Fibroblast of lung (primary cell): ENCODE results near the gene ARHGEF7. TPM values are rescaled to one million over a fixed set of nuclear protein-coding genes. Genes with fewer than 3 reads are reported as not detected.
"Not testable (repeated sequence)": the region's sequence is repeated elsewhere in the genome, so short reads cannot be mapped to it uniquely, and the experiment has no call there.

Experiments
- DNase-seq, 2 donors: peaks; one replicate each; pipeline versions ENCODE4 v3.0.0 to v3.0.0-alpha.2; 2010; ENCODE audit warnings: low read depth in 2 of 2
- H2AFZ ChIP-seq: 2 replicates; pipeline ENCODE4 v1.5.1; 2012; ENCODE audit warnings: low read length, control low read depth, inconsistent platforms
- H3K27ac ChIP-seq: 2 replicates; pipeline ENCODE4 v1.5.1; 2011; ENCODE audit warnings: low read length, control low read depth; ENCODE audit not compliant: insufficient read depth
- H3K27me3 ChIP-seq: 2 replicates; pipeline ENCODE4 v1.5.1; 2011; ENCODE audit warnings: mild to moderate bottlenecking, low read length; ENCODE audit not compliant: control insufficient read depth, insufficient read depth
- H3K36me3 ChIP-seq: 2 replicates; pipeline ENCODE4 v1.5.1; 2011; ENCODE audit warnings: low read length; ENCODE audit not compliant: control insufficient read depth, insufficient read depth
- H3K4me1 ChIP-seq: 2 replicates; pipeline ENCODE4 v1.5.1; 2011; ENCODE audit warnings: low read length; ENCODE audit not compliant: control insufficient read depth, insufficient read depth; ENCODE audit errors: extremely low read depth
- H3K4me2 ChIP-seq: 2 replicates; pipeline ENCODE4 v1.5.1; 2011; ENCODE audit warnings: low read length, control low read depth; ENCODE audit not compliant: insufficient read depth; ENCODE audit errors: extremely low read depth
- H3K4me3 ChIP-seq, 4 experiments: fragments of 200-600 bp in 1 of 4; sonication (generic) in 1 of 4; replicated peaks in 1 of 4; 2 replicates each; pipeline ENCODE4 v1.5.1; 2011 to 2016; ENCODE audit warnings: low read length in 4 of 4, low read depth in 3 of 4, mild to moderate bottlenecking in 3 of 4, control low read depth in 2 of 4, inconsistent platforms in 1 of 4, mixed read lengths in 1 of 4; ENCODE audit not compliant: insufficient read depth in 1 of 4; ENCODE audit errors: control extremely low read depth in 1 of 4
- H3K79me2 ChIP-seq: 2 replicates; pipeline ENCODE4 v1.5.1; 2012; ENCODE audit warnings: mild to moderate bottlenecking, low read length, inconsistent platforms; ENCODE audit not compliant: control insufficient read depth, insufficient read depth
- H3K9ac ChIP-seq: 2 replicates; pipeline ENCODE4 v1.5.1; 2011; ENCODE audit warnings: mild to moderate bottlenecking, low read length, control low read depth; ENCODE audit not compliant: insufficient read depth
- H3K9me3 ChIP-seq: 2 replicates; pipeline ENCODE4 v1.5.1; 2012; ENCODE audit warnings: low read depth, low read length; ENCODE audit not compliant: control insufficient read depth, insufficient read depth
- H4K20me1 ChIP-seq: 2 replicates; pipeline ENCODE4 v1.5.1; 2011; ENCODE audit warnings: low read length; ENCODE audit not compliant: control insufficient read depth, insufficient read depth; ENCODE audit errors: extremely low read depth
- EZH2 ChIP-seq: IDR thresholded peaks from 2 replicates; pipeline ENCODE4 v1.5.1; 2012; ENCODE audit warnings: low read length, control low read depth, mild to moderate bottlenecking; ENCODE audit errors: missing control alignments
- polyA plus RNA-seq, 2 donors: library from polyadenylated mRNA; depleted of rRNA in 1 of 2; stranded (reverse) in 1 of 2; unstranded in 1 of 2; fragments of >200 nt; gene quantifications; 2 replicates each; pipeline ENCODE4 v1.2.1, GENCODE V29; 2011 to 2012; ENCODE audit warnings: missing spikeins in 1 of 2
- total RNA-seq: library from RNA; depleted of rRNA; stranded (reverse); fragments of >200 nt; gene quantifications from 2 replicates; pipeline ENCODE4 v1.2.1, GENCODE V29; 2014
- TF ChIP-seq, protein P1 (sequence below), 2 donors: IDR thresholded peaks in 1 of 2; conservative IDR thresholded peaks in 1 of 2; 1 replicate in 1 of 2; 2 replicates in 1 of 2; pipeline ENCODE4 v1.5.1; 2011 to 2012; ENCODE audit warnings: low read length in 2 of 2, control low read depth in 1 of 2, inconsistent platforms in 1 of 2, low read depth in 1 of 2, mild to moderate bottlenecking in 1 of 2

The ARHGEF7 gene
- total and polyA plus RNA-seq, 2 donors (not counting 1 experiment from before 2014, with no cell fraction given), result 29.1 to 42.8 TPM

DNA sequence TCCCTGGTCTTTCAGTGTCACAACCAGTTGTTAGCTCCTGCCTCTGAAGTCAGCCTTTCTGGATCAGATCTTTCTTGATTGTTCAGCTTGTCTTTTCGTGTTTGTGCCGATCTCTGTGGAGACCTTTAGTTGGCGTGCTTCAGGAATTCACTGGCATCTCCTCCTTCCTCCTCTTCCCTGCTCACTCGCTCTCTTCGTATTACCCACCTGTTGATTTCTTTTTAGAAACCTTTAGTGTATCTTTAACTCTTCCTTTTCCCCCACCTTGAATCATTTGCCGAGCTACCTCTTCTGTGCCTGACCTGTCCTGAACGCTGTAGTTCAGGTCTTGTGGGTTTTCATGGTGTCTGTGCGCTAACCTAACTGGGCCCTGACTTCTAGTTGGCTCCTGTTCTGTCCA lies 141.3 kb downstream of the ARHGEF7 start:
- TF ChIP-seq EZH2, result no peak
- TF ChIP-seq, protein P1, sequence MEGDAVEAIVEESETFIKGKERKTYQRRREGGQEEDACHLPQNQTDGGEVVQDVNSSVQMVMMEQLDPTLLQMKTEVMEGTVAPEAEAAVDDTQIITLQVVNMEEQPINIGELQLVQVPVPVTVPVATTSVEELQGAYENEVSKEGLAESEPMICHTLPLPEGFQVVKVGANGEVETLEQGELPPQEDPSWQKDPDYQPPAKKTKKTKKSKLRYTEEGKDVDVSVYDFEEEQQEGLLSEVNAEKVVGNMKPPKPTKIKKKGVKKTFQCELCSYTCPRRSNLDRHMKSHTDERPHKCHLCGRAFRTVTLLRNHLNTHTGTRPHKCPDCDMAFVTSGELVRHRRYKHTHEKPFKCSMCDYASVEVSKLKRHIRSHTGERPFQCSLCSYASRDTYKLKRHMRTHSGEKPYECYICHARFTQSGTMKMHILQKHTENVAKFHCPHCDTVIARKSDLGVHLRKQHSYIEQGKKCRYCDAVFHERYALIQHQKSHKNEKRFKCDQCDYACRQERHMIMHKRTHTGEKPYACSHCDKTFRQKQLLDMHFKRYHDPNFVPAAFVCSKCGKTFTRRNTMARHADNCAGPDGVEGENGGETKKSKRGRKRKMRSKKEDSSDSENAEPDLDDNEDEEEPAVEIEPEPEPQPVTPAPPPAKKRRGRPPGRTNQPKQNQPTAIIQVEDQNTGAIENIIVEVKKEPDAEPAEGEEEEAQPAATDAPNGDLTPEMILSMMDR (conservative IDR thresholded peaks at IDR 0.05 in 1 of 2, IDR thresholded peaks at IDR 0.05 in 1 of 2; ENCODE audit: low read depth in 1 of 2, low read length in 2 of 2), result no peak
- Histone ChIP-seq H3K4me1 (peaks cover 4% of the 10 kb centered on the region), H3K36me3 (peaks cover 2% of the 10 kb centered on the region), H3K9ac (no peak overlapping the region), H4K20me1 (no peaks in the 10 kb centered on the region), H3K4me2 (no peak overlapping the region), H2AFZ (no peak overlapping the region), H3K4me3 (no peak overlapping the region), H3K79me2 (no peaks in the 10 kb centered on the region), H3K9me3 (no peaks in the 10 kb centered on the region), H3K27me3 (no peaks in the 10 kb centered on the region), H3K27ac (no peak overlapping the region)
- no peak for DNase-seq

DNA sequence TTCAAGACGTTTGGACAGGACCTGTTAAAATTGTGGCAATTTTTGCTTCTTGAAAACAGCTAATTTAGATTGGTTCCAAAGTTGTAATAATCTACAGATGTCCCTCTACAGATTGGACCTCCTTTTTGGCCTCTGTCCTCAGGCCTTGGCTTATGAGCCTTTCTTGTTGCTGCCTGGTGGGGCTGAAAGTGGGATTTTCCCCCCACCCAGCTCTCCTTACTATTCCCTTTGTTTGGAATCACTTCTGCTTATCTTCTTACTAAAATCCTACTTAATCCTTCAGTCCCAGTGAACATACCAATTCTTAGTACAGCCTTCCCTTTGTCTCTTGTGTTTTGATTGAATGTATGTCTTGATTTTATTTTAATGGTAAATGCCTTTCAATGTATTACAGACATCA lies 141.8 kb downstream of the ARHGEF7 start:
- H4K20me1 ChIP-seq, result no peaks in the 10 kb centered on the region
- no peak overlapping the region for H3K4me3 ChIP-seq
- H3K79me2 ChIP-seq, result no peaks in the 10 kb centered on the region
- no peak overlapping the region for H2AFZ ChIP-seq
- DNase-seq, result no peak
- peaks cover 4% of the 10 kb centered on the region for H3K4me1 ChIP-seq
- H3K27me3 ChIP-seq, result no peaks in the 10 kb centered on the region
- no peak overlapping the region for H3K27ac ChIP-seq
- H3K9ac ChIP-seq, result no peak overlapping the region
- TF ChIP-seq, protein P1 (conservative IDR thresholded peaks at IDR 0.05 in 1 of 2, IDR thresholded peaks at IDR 0.05 in 1 of 2; ENCODE audit: low read depth in 1 of 2, low read length in 2 of 2), result no peak
- no peak for TF ChIP-seq EZH2
- no peaks in the 10 kb centered on the region for H3K9me3 ChIP-seq
- H3K36me3 ChIP-seq, result peaks cover 2% of the 10 kb centered on the region
- H3K4me2 ChIP-seq, result no peak overlapping the region

DNA sequence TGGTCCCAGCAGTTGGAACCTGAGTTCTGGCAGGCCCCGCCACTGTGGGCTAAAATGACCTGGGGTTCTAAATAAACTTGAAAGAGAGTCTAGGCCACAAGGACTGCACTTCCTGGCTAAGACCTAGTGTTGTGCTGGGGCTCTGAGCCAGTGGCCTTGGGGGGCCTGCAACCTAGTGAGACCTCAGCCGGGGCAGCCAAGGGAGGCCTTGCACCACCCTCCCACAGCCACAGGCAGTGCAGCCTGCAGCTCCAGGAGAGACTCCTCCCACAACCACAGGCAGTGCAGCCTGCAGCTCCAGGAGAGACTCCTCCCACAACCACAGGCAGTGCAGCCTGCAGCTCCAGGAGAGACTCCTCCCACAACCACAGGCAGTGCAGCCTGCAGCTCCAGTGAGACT lies 142.8 kb downstream of the ARHGEF7 start:
- not testable (repeated sequence) for H3K4me1 ChIP-seq, H3K27ac ChIP-seq, H4K20me1 ChIP-seq, H3K27me3 ChIP-seq, H3K36me3 ChIP-seq, H3K9me3 ChIP-seq, H3K79me2 ChIP-seq, H2AFZ ChIP-seq, DNase-seq, H3K4me2 ChIP-seq, H3K9ac ChIP-seq, H3K4me3 ChIP-seq

DNA sequence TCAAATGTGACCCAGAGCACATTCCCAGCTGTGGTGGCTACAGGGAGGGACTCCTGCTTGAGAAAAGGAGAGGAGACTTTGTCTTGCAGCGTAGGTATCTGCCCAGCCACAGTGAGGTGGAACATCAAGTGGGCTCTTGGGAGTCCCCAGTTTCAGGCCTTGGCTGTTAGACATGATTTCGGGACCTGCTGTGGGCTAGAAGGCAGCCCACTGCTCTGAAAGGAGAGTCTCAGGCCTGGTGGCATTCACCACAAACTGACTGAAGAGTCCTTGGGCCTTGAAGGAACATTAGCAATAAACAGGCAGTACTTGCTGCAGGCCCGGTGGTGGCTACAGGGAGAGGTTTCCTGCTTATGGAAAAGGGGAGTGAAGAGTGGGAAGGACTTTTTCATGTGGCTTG lies 143.5 kb downstream of the ARHGEF7 start:
- TF ChIP-seq EZH2, result no peak
- TF ChIP-seq, protein P1 (conservative IDR thresholded peaks at IDR 0.05 in 1 of 2, IDR thresholded peaks at IDR 0.05 in 1 of 2; ENCODE audit: low read depth in 1 of 2, low read length in 2 of 2), result no peak
- Histone ChIP-seq H2AFZ (no peak overlapping the region), H3K4me1 (no peaks in the 10 kb centered on the region), H3K79me2 (no peaks in the 10 kb centered on the region), H3K4me3 (no peak overlapping the region), H3K9me3 (no peaks in the 10 kb centered on the region), H3K9ac (no peak overlapping the region), H3K36me3 (peaks cover 2% of the 10 kb centered on the region), H3K4me2 (no peak overlapping the region), H3K27me3 (no peaks in the 10 kb centered on the region), H4K20me1 (no peaks in the 10 kb centered on the region), H3K27ac (no peak overlapping the region)
- no peak for DNase-seq
